Measurements from ENCODE around the gene SEPTIN5.

The SEPTIN5 gene

GRCh38 chr22:19759427-19760057 is 45.2 kb downstream of the SEPTIN5 start:
- TF ChIP-seq FOXP2 (optimal IDR thresholded peaks at IDR 0.05; ENCODE audit: borderline replicate concordance, extremely low read depth, extremely low read length, insufficient read depth) (no peak), REST (IDR thresholded peaks at IDR 0.05; ENCODE audit: insufficient read depth in 1 of 2, low read depth in 2 of 2, low read length in 2 of 2) (no peak), TAF1 (IDR thresholded peaks at IDR 0.05; ENCODE audit: borderline replicate concordance, insufficient read depth, low read length) (no peak), SIN3A (IDR thresholded peaks at IDR 0.05; ENCODE audit: borderline replicate concordance, insufficient read depth, low read length) (no peak), POLR2AphosphoS5 (IDR thresholded peaks at IDR 0.05; ENCODE audit: low read depth, low read length) (no peak)

- TF ChIP-seq TAF1 (IDR thresholded peaks at IDR 0.05; ENCODE audit: borderline replicate concordance, insufficient read depth, low read length) (no peak), REST (IDR thresholded peaks at IDR 0.05; ENCODE audit: insufficient read depth in 1 of 2, low read depth in 2 of 2, low read length in 2 of 2) (no peak), POLR2AphosphoS5 (IDR thresholded peaks at IDR 0.05; ENCODE audit: low read depth, low read length) (no peak), SIN3A (IDR thresholded peaks at IDR 0.05; ENCODE audit: borderline replicate concordance, insufficient read depth, low read length) (no peak), FOXP2 (optimal IDR thresholded peaks at IDR 0.05; ENCODE audit: borderline replicate concordance, extremely low read depth, extremely low read length, insufficient read depth) (no peak)
These were observed 46.0 kb downstream of the SEPTIN5 start, which contains the start of gene TBX1 for GRCh38 chr22:19760058-19760950. Gene TBX1, plus strand, starts transcription at chr22:19760778. Its CDS starts 66 bp downstream, at chr22:19760844.

- TF ChIP-seq POLR2AphosphoS5 (IDR thresholded peaks at IDR 0.05; ENCODE audit: low read depth, low read length) (no peak), SIN3A (IDR thresholded peaks at IDR 0.05; ENCODE audit: borderline replicate concordance, insufficient read depth, low read length) (no peak), REST (IDR thresholded peaks at IDR 0.05; ENCODE audit: insufficient read depth in 1 of 2, low read depth in 2 of 2, low read length in 2 of 2) (no peak), TAF1 (IDR thresholded peaks at IDR 0.05; ENCODE audit: borderline replicate concordance, insufficient read depth, low read length) (no peak), FOXP2 (optimal IDR thresholded peaks at IDR 0.05; ENCODE audit: borderline replicate concordance, extremely low read depth, extremely low read length, insufficient read depth) (no peak)
These were observed 46.8 kb downstream of the SEPTIN5 start for GRCh38 chr22:19760951-19761724.

- TF ChIP-seq TAF1 (IDR thresholded peaks at IDR 0.05; ENCODE audit: borderline replicate concordance, insufficient read depth, low read length) (no peak), REST (IDR thresholded peaks at IDR 0.05; ENCODE audit: insufficient read depth in 1 of 2, low read depth in 2 of 2, low read length in 2 of 2) (no peak), FOXP2 (optimal IDR thresholded peaks at IDR 0.05; ENCODE audit: borderline replicate concordance, extremely low read depth, extremely low read length, insufficient read depth) (no peak), POLR2AphosphoS5 (IDR thresholded peaks at IDR 0.05; ENCODE audit: low read depth, low read length) (no peak), SIN3A (IDR thresholded peaks at IDR 0.05; ENCODE audit: borderline replicate concordance, insufficient read depth, low read length) (no peak)
These were observed 47.6 kb downstream of the SEPTIN5 start for GRCh38 chr22:19761725-19762567.
